Activated CD4-positive, alpha-beta T cell treated with anti-CD3 and anti-CD28 coated beads for 48 hours (primary cell): ENCODE data around the gene RGS16.
A peak's percentile ranks its signal among the peaks of the same experiment; 100 is the strongest.

Experiments used
- DNase-seq: peaks from one replicate; pipeline ENCODE4 v3.0.0-alpha.2; 2020

RGS16 gene

GRCh38 chr1:182629080-182629479 lies 24.9 kb upstream of the RGS16 start:
- no peak for DNase-seq

GRCh38 chr1:182628657-182629056 lies 24.5 kb upstream of the RGS16 start:
- no peak for DNase-seq

- no peak for DNase-seq
Measured at GRCh38 chr1:182627622-182628021, 23.4 kb upstream of the RGS16 start.

GRCh38 chr1:182626527-182626926 lies 22.3 kb upstream of the RGS16 start:
- DNase-seq: no peak

GRCh38 chr1:182625719-182626504 lies 21.7 kb upstream of the RGS16 start:
- no peak for DNase-seq

- DNase-seq: no peak
Measured at GRCh38 chr1:182625024-182625423, 20.8 kb upstream of the RGS16 start.

GRCh38 chr1:182624577-182624976 lies 20.4 kb upstream of the RGS16 start:
- DNase-seq: peak; percentile 29

- no peak for DNase-seq
Measured at GRCh38 chr1:182622901-182623528, 18.8 kb upstream of the RGS16 start.

GRCh38 chr1:182621906-182622305 lies 17.7 kb upstream of the RGS16 start:
- no peak for DNase-seq

GRCh38 chr1:182620924-182621585 lies 16.9 kb upstream of the RGS16 start:
- DNase-seq: no peak

GRCh38 chr1:182617734-182618351 lies 13.7 kb upstream of the RGS16 start:
- DNase-seq: no peak

GRCh38 chr1:182617014-182617429 lies 12.8 kb upstream of the RGS16 start:
- DNase-seq: no peak

GRCh38 chr1:182616130-182617013 lies 12.2 kb upstream of the RGS16 start:
- DNase-seq: peak; percentile 88

- DNase-seq: peak; percentile 68
Measured at GRCh38 chr1:182615468-182616129, 11.4 kb upstream of the RGS16 start.

- DNase-seq: peak; percentile 68
Measured at GRCh38 chr1:182614796-182615454, 10.7 kb upstream of the RGS16 start.

GRCh38 chr1:182611787-182612186 lies 7.6 kb upstream of the RGS16 start:
- no peak for DNase-seq

- no peak for DNase-seq
Measured at GRCh38 chr1:182611326-182611725, 7.1 kb upstream of the RGS16 start.

- DNase-seq: no peak
Measured at GRCh38 chr1:182610606-182611194, 6.5 kb upstream of the RGS16 start.

GRCh38 chr1:182608845-182609610 lies 4.8 kb upstream of the RGS16 start:
- DNase-seq: no peak

GRCh38 chr1:182608236-182608635 lies 4.0 kb upstream of the RGS16 start:
- no peak for DNase-seq
